NCI-H1417 (cell line): ENCODE results near the gene FLAD1.

Source experiments
- DNase-seq, 3 experiments: peaks; one replicate each; lab custom pipeline; 2025; lab: John Stamatoyannopoulos, UW

The FLAD1 gene

DNA sequence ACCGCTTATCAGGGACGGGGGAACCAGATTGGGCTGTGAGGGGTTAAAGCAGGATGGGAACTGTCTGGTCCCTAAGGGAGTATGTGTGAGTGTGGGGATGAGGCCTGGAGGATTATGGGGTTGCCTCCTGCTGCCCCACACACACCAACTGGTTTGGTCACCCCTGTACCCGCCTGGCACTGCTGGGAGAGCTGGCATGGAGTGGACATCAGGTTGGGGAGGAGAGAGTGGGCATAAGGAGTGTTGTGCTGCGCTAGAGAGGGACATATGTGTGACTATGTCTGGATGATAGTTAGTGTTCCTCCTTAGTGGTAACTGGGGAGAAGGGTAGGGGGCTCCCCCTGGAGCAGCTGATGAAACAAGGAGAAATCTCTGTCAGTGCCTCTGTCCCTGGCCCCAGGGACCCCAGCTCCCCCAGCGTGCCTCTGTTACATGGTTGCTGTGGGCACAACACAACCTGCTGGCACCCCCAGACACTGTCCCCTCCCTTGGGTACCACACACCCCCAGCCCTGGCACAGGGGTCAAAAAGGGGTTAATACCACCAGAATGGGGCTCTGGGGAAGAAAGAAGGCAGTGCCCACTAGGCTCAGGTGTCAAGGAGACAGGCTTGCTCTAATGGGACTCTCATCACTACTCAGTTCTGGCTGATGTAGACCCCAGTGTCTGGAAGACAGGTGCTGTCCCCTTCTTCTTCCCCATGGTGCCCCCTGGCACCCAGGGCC, 21.4 kb downstream of the FLAD1 start:
- peak in 2 of 3 experiments; percentile 56 to 64 for DNase-seq

DNA sequence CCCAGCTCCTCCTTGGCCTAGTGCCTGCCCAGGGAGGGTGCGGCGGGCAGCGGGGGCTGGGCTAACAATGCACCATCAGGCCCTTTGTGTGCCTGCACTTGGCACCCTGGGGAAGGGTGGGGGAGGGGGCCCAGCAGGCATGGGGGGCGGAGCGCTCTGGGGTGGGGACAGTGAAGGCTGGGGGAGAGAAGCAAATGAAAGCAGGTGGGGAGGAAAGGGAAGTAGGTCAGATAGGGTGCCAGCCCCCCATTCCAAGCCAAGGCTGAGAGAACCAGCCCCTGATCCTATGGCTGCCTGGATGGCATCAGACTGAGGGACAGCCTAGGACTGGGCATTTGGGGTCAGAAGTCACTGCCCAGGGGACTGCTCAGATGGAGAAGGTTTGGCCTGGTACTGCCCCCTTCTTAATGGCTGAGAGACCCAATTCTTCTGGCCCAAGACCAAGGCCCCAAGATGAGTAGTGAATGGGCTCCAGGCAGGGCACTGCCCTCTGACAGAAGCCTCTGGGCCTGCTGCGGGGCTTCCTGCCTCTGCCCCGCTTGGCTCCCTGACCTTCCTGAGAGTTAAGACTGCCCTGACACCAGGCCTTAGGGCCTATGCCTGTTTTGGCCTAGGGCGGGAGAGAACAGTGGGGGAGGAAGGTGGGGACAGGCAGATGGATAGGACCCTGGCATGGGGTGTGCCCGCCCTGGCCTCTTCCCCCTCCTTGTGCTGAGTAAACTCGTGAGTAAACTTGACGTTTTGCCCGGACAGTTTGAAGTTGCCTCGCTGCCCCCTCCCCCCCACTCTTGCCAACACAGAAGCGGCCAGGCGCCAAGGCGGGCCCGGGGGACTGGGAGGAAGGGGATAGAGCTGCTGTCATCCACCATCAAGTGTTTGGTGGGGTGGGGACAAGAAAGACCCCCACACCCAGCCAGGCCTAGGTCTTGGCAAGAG, 22.2 kb downstream of the FLAD1 start:
- DNase-seq = peak in 2 of 3 experiments; percentile 64 to 67

DNA sequence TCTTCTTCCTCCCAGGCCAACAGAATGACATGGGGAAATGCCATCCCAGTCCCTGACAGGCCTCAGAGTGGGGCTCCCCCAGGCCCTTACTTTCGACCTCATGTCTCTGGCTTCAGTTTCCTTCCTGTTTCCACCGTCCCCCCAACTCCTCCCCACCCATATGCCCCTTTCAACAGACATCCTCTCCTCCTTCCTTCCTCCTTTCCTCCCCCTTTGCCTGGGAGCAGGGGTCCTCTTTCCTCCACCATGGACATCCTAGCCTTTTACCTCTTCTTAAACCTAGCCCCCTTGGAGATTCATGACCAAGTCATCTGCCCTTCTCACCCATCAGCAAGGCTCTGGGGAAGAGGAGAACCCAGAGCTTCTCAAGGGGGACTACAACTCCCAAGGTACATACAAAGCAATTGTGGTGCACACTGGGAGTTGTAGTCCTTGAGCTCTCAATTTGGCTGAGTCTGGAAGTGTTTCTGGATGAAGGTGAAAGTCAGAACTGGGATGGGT, 23.5 kb downstream of the FLAD1 start:
- DNase-seq = peak in 1 of 3 experiments; percentile 26

DNA sequence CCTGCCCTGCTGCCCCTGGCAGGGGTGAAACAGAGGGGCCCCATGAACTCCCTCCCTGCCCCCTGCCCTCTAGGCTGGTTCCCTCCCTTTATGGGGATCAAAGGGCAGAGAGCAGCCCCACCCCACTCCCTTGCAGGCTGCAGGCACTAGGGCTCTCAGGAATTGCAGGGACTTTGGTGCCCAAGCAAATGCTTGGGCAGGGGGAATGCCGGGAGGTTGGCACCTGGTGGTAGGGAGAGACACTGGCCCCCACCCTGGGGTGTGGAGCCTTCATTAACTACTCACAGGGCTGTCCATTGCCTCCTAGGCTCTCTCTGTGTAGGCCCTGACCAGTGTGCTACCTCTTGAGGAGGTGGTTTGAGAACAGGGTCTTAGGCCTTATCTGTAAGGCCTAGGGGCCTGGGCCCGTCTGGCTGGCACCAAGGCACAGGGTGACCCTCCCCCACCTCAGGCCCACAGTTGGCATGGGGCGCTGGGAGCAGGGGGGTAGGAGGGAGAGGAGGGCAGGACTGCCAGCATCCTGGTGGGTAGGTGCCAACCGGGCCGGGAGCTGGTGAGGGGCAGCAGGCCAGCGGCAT, 24.2 kb downstream of the FLAD1 start:
- DNase-seq = no peak

DNA sequence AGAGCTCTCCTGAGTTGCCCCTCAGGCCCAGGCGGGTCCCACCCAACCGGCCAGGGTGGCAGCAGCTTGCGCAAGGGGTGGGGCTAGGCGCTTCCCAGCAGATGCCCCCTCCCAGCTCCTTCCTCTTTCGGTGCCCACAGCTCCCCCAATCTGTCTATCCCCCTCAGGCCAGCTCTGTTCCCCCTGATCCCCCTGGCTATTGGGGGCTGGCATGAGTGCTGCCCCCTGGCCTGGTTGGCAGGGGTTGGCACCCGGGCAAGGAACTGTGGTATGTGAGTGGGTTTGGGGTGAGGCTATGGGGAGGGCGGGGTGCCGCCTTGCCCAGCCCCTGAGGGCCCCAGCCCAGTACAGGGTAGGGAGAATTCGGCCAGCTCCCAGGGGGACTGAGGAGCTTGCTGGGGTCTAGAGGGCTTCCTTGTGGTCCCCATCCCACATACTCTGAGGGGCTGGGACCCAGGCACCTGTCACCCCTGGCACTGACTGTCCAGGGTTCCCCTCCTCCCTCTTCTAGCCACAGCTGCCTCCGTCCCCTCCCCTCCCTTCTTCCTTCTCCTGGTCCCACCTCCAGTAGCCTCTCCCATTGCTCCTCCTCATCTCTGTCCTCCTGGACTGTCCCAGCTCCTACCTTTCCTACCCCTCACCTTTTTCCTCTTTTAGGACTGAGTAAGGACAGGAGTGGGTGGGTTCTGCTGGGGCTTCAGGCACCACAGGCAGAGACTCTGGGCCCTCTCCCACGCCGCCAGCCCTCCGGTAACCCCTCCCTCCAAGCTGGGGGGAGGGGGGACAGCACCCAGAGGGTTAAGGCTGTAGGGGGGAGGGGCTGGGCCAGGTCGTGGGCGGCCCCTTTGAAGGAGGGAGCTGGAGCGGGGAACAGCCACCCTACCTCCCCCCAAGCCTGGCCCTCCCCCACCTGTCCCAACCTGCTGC, 25.1 kb downstream of the FLAD1 start:
- DNase-seq = no peak

DNA sequence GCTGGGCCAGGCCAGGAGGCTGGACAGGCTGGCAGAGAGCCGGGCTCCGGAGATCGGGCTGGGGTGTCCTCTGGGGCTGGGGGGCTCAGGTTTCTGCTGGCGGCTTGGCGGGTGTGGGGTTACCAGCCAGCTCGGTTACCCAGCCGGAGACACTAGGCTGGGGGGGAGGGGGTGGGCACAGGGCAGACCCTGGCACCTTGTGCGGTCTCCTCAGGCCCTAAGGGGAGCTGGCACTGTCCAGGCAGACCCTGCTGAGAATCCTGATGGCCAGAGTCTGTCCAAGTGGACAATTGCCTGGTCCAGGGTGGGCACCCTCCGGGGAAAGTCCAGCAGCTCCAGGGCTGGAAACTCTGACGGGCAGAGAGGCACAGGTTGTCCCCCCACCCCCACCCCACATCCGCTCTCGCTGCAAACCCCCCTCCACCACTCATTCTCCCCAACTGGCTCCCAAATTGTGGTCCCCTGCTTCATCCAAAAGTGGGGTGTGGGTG, 26.1 kb downstream of the FLAD1 start:
- DNase-seq = no peak

DNA sequence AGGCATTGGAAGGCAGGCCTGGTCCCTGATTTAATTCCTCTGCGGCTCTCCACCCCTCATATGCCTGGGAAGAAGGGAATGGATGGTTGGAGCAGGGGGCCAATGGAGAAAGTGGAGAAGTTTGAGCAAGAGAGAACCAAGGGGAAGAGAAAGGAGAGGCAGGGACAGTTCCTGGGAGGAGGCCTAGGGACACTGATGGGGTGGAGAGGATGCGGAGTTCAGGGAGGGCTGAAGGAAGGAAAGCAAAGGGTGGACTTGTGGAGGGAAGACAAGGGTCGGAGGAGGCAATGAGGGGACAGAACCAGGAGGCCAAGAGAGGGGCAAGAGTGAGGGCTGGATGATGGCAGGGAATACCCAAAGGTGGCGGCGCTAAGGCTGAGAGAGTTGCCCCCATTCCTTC, 26.6 kb downstream of the FLAD1 start:
- no peak for DNase-seq

DNA sequence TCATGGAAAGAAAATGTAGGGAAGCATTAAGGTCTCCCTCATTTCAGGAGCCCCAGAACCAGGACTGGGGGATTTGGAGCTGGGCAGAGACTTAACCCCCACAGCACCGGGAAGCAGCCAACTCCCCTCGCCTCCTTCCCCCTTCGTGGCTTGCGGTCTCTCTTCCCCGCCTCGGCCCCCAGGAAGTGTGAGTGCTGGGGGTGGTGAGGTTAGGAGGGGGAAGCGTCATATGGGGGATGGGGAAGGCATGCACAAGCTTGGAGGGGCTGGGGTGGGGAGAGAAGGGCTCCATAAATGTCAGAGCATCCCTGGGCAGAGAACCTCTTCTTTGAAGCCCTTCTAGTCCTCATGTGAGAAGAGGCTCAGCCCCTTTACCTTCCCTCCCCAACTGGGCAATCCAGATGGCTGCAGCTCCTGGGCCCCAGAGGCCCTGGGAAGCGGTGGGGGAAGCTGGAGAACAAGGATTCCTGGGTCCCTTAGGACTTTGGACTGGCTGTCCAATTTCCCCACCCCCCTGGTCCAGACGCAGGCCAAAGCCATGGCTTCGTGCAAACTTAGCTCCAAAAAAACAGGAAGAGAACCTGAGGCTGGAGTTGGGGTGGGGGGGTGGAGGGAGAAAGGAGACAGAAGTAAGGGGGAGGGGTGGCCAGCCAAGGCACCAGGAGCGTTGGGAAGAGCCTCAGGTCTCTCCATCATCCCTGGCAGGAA, 27.2 kb downstream of the FLAD1 start:
- no peak for DNase-seq

DNA sequence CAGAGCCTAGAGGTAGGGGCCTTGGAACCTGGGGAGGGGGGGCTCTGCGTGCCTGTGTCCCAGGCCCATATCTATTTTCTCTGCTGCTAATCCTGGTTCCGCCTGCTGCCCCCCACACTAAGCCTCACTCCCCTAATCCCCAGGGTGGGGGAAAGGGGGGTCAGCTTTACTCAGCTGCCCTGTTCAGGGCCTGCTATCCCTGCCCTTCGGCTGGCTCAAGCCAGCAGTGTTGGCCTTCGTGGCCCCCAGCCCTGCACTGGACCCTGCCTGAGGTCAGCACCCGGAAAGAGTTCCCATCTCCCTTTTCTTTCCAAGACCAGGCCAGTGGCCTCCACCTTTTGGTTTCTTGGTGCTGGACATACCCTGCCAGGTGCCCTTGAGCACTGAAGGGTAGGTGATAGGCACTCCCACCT, 27.9 kb downstream of the FLAD1 start:
- DNase-seq = no peak

DNA sequence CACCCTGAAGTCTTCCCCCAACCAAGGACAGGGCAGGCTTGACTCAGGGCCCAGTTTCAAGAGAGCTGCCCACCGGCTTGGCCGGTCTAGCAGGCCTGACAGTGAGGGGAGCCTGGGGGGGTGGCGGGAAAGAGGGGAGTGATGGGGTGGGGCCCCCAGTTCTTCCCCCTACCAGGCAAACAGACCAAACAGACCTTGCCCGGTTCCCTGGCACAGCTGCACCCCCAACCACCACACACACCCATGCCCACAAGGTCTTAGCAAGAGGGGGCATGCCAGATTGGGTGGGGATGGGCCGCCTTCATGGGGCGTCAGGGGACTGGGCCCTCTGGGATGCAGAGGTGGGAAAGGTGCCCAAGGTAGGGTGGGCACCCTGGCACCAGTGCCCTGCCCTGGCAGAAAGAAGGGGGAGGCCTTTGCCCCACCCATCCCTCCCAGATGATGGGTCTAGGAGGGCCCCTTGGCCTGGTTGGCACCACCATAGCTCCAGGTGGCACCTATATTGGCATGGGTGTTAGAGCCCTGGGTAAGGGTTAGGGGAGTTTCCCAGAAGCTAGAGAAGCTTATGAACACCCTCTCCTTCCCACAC, 28.4 kb downstream of the FLAD1 start:
- no peak for DNase-seq

DNA sequence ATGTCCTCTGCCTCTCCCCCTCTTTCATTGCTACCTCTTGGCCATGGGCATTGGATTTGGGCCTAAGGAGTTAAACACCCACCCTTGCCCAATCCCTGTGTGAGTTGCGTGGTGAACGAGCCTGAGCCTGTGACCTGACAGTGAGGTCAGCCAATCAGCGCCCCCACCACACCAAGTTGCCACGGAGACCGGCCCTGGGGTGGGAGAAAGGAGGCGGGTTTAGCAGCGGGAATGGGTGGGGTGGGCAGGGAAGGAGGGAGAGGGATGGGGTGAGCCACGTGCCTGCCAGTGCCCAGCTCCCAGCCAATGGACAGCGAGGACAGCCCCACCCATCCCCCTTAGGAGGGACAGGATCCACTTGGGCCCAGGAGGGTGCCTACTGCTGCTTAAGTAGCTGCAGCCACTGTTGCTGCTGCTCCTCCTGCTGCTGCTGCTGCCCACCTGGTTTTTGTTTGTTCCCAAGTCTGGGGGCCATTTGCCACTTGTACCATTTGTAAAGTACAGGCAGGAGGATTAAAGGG, 28.9 kb downstream of the FLAD1 start:
- DNase-seq = peak; percentile 94 to 98 (median 96)

DNA sequence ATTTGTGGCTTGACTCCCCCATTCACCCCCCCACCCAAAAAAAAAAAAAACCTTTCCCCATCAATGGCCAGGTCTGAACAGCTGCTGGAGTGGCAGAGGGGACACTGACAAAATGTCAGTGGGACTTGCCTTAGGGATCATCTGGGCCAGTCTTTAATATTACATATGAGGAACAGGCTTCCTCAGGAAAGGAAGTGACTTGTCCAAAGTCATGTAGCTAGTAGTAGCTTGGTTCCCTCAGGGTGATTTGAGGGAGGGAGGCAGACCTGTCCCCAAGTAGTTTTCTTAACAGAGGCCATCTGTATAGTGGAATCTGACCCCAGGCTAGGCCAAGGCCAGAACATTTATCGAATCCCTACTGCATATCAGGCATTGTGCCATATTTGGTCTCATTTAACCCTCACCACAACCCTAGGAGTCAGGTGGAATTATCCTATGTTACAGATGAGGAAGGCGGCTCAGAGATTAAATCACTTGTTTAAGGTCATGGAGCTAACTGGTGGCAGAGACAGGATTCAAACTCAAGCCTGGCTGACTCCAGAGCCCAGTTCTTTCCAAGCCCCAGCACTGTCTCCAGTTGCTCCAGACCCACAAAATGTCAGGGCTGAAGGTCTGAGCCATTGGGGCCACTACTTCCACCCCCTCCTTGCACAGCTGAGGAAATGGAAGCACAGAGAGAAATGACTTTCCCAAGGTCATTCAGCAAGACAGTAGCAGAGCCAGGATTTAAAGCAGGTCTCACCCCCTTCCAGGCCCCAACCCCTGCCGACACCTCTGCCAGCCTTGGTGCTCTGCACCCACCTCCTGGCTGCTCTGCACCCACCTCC, 29.8 kb downstream of the FLAD1 start:
- DNase-seq = no peak

DNA sequence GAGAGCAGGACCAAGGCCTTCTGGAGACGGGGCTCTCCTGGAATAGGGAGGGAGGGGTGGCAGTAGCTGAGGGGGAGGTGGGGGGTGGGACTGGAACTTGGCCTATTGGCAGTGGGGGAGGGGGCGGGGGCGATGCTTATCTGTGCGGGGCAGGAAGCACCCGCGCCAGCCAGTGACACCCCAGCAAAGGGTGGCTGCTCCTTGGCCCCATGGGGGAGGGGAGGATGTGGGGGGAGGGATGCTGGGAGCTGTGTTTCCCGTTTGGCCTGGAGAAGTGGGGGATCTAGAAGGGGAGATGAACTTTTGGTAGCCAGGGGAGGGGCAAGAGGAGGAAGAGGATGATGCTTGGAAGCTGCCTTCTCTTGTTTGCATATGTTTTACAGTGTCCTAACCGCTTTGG, 30.5 kb downstream of the FLAD1 start:
- no peak for DNase-seq

DNA sequence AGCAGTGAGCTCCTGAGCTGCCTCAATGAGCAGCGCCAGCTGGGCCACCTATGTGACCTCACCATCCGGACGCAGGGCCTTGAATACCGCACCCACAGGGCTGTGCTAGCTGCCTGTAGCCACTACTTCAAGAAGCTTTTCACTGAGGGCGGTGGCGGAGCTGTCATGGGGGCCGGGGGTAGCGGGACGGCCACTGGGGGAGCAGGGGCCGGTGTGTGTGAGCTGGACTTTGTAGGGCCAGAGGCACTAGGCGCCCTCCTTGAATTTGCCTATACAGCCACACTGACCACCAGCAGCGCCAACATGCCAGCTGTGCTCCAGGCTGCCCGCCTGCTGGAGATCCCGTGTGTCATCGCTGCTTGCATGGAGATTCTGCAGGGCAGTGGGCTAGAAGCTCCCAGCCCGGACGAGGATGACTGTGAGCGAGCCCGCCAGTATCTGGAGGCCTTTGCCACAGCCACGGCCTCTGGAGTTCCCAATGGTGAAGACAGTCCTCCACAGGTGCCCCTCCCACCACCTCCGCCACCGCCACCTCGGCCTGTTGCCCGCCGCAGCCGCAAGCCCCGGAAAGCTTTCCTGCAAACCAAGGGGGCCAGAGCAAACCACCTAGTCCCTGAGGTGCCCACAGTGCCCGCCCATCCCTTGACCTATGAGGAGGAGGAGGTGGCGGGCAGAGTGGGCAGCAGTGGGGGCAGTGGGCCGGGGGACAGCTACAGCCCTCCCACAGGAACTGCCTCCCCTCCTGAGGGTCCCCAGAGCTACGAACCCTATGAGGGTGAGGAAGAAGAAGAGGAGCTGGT, 31.8 kb downstream of the FLAD1 start:
- no peak for DNase-seq

DNA sequence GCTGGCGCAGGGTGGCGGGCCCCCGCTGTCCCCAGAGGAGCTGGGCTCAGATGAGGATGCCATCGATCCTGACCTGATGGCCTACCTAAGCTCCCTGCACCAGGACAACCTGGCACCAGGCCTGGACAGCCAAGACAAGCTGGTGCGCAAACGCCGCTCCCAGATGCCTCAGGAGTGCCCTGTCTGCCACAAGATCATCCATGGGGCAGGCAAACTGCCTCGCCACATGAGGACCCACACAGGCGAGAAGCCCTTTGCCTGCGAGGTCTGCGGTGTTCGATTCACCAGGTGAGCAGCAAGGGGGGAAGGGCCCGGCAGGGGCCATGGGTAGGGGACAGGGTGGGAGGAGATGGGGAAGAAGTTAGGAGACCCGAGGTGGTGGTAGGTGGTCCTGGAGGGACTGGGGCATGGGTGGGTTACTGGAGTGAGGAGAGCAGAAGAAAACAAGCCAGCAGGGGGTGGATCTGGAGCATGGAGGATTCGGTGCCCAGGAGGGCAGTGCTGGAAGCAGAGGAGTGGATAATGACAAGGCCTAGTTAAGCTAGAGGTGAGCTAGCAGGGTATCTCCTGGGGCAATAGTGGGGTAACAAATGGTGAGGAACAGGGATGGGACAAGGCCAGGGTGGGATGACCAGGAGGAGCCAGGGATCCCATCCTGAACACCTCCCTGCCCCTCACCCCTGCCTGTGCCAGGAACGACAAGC, 32.5 kb downstream of the FLAD1 start:
- no peak for DNase-seq

DNA sequence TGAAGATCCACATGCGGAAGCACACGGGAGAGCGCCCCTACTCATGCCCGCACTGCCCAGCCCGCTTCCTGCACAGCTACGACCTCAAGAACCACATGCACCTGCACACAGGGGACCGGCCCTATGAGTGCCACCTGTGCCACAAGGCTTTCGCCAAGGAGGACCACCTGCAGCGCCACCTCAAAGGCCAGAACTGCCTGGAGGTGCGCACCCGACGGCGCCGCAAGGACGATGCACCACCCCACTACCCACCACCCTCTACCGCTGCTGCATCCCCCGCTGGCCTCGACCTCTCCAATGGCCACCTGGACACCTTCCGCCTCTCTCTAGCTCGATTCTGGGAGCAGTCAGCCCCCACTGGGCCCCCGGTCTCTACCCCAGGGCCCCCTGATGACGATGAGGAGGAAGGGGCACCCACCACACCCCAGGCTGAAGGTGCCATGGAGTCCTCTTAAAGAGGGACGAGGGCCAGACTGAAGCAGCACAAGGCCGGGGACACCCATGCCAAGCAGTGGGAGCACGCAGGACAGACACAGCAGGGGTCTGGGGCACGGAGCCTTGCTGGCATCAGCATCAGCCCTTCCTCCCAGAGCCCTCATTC, 33.2 kb downstream of the FLAD1 start:
- DNase-seq = no peak
